Measurements from ENCODE around the gene ACOT12. TPM values are rescaled to one million over a fixed set of nuclear protein-coding genes. Genes with fewer than 3 reads are reported as not detected.

ACOT12 gene
- polyA plus RNA-seq, 2 of the 4 experiments (the other 2 are of a cell fraction), result 0.08 TPM; not detected in 1

- H3K27ac ChIP-seq, result no peak overlapping the region
- no peak overlapping the region for H3K4me2 ChIP-seq
- no peak for FAIRE-seq
- no peaks in the 10 kb centered on the region for H3K9me3 ChIP-seq
- WGBS (ENCODE audit: missing lambda C conversion rate), result 86% methylated on average over 1 of the region's 1 CpG
- CTCF ChIA-PET, result interaction anchor here (0.8 to 2.3 kb wide), 2 partner anchors 9 to 11 kb away, joined by 4 to 8 read pairs; no protein-coding TSS in a partner anchor
- no peak overlapping the region for H3K4me3 ChIP-seq
- ATAC-seq, result no peak
- POLR2A ChIA-PET, result no interaction called here
- TF ChIP-seq JUNB (IDR thresholded peaks at IDR 0.05) (no peak), SMC3 (IDR thresholded peaks at IDR 0.05) (no peak), HDAC2 (IDR thresholded peaks at IDR 0.05) (no peak), MAZ (IDR thresholded peaks at IDR 0.05; ENCODE audit: borderline replicate concordance, low read depth, low read length) (no peak), FOSL2 (IDR thresholded peaks at IDR 0.05) (no peak), FOSL2 (CRISPR knock-in tag; IDR thresholded peaks at IDR 0.05) (no peak), HOXB13 (CRISPR knock-in tag; IDR thresholded peaks at IDR 0.05; ENCODE audit: low read depth) (no peak), EP300 (IDR thresholded peaks at IDR 0.05) (no peak), ATOH8 (CRISPR knock-in tag; IDR thresholded peaks at IDR 0.05; ENCODE audit: low read depth) (no peak), RNF2 (IDR thresholded peaks at IDR 0.05; ENCODE audit: borderline replicate concordance, low read depth) (no peak), BHLHE40 (IDR thresholded peaks at IDR 0.05; ENCODE audit: low read depth, low read length) (no peak)
- TF ChIP-seq, protein P1, sequence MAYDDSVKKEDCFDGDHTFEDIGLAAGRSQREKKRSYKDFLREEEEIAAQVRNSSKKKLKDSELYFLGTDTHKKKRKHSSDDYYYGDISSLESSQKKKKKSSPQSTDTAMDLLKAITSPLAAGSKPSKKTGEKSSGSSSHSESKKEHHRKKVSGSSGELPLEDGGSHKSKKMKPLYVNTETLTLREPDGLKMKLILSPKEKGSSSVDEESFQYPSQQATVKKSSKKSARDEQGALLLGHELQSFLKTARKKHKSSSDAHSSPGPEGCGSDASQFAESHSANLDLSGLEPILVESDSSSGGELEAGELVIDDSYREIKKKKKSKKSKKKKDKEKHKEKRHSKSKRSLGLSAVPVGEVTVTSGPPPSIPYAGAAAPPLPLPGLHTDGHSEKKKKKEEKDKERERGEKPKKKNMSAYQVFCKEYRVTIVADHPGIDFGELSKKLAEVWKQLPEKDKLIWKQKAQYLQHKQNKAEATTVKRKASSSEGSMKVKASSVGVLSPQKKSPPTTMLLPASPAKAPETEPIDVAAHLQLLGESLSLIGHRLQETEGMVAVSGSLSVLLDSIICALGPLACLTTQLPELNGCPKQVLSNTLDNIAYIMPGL (CRISPR knock-in tag; IDR thresholded peaks at IDR 0.05; ENCODE audit: borderline replicate concordance), result no peak
- DNase-seq (ENCODE audit: low read depth in 1 of 2, low spot score in 1 of 2), result no peak
- H3K4me1 ChIP-seq, result no peaks in the 10 kb centered on the region
Measured at GRCh38 chr5:81310402-81311063, 83.4 kb downstream of the ACOT12 start.

GRCh38 chr5:81308836-81309235, 85.1 kb downstream of the ACOT12 start:
- POLR2A ChIA-PET, result no interaction called here
- 91% methylated on average over 2 of the region's 2 CpGs for WGBS (ENCODE audit: missing lambda C conversion rate)
- no peak for TF ChIP-seq ZSCAN20 (CRISPR knock-in tag; IDR thresholded peaks at IDR 0.05)
- TF ChIP-seq NFE2L2 (conservative IDR thresholded peaks at IDR 0.05; ENCODE audit: low read length), result no peak
- no peak for TF ChIP-seq BHLHE40 (IDR thresholded peaks at IDR 0.05; ENCODE audit: low read depth, low read length)
- no peak for TF ChIP-seq NR3C1 (IDR thresholded peaks at IDR 0.05)
- no peak for TF ChIP-seq FOSL2 (IDR thresholded peaks at IDR 0.05)
- peak; percentile 35; the same call in 1 of the 2 replicates for TF ChIP-seq FOSL2 (CRISPR knock-in tag; IDR thresholded peaks at IDR 0.05)
- TF ChIP-seq HDAC2 (IDR thresholded peaks at IDR 0.05), result no peak
- TF ChIP-seq EP300 (IDR thresholded peaks at IDR 0.05), result no peak
- TF ChIP-seq TFCP2L1 (CRISPR knock-in tag; IDR thresholded peaks at IDR 0.05), result no peak

DNA sequence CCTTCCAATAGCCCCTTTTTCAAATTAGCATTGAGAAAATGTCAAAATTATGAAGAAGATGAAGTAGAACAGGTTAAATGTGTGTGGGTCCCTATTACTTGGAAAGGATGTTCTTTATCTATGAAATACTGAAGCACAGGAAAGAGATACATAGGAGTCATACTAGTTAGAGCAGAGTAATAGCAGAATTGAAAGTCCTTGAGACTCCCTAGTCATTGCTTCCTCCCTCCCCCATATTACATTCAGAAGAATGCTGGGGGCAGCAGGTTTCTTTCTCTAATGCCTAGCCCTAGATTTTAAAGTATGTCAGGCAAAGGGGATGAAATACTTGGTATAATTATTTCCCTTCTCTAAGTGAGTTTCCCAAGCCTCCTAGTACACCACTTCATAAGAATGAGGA, 88.1 kb downstream of the ACOT12 start:
- no peak overlapping the region for H3K4me3 ChIP-seq
- TF ChIP-seq ZC3H11A (IDR thresholded peaks at IDR 0.05), result no peak
- no peak for TF ChIP-seq PHF8 (IDR thresholded peaks at IDR 0.05; ENCODE audit: borderline replicate concordance, low read depth)
- TF ChIP-seq POLR2AphosphoS2 (conservative IDR thresholded peaks at IDR 0.05; ENCODE audit: low read length), result no peak
- TF ChIP-seq ATOH8 (CRISPR knock-in tag; IDR thresholded peaks at IDR 0.05; ENCODE audit: low read depth), result no peak
- TF ChIP-seq, protein P1 (CRISPR knock-in tag; IDR thresholded peaks at IDR 0.05; ENCODE audit: borderline replicate concordance), result no peak
- no peak for TF ChIP-seq ZFP36 (IDR thresholded peaks at IDR 0.05; ENCODE audit: borderline replicate concordance, partially characterized antibody)
- TF ChIP-seq EP300 (IDR thresholded peaks at IDR 0.05), result no peak
- no peak for TF ChIP-seq BHLHE40 (IDR thresholded peaks at IDR 0.05; ENCODE audit: low read depth, low read length)
- TF ChIP-seq POLR2A (IDR thresholded peaks at IDR 0.05; ENCODE audit: low read length), result no peak
- TF ChIP-seq, protein P2, sequence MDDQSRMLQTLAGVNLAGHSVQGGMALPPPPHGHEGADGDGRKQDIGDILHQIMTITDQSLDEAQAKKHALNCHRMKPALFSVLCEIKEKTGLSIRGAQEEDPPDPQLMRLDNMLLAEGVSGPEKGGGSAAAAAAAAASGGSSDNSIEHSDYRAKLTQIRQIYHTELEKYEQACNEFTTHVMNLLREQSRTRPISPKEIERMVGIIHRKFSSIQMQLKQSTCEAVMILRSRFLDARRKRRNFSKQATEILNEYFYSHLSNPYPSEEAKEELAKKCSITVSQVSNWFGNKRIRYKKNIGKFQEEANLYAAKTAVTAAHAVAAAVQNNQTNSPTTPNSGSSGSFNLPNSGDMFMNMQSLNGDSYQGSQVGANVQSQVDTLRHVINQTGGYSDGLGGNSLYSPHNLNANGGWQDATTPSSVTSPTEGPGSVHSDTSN (IDR thresholded peaks at IDR 0.05), result no peak
- FAIRE-seq (no peak), DNase-seq (ENCODE audit: low read depth in 1 of 2, low spot score in 1 of 2) (no peak), ATAC-seq (no peak)
- CTCF ChIA-PET, result interaction anchor here (0.7 kb wide), 1 partner anchor 152 kb away, joined by 4 read pairs; no protein-coding TSS in a partner anchor
- no peak overlapping the region for H3K27ac ChIP-seq
- H3K9me3 ChIP-seq, result no peaks in the 10 kb centered on the region
- H3K4me2 ChIP-seq, result no peak overlapping the region
- POLR2A ChIA-PET, result no interaction called here
- peaks cover 13% of the 10 kb centered on the region for H3K4me1 ChIP-seq

More at GRCh38 chr5:81308836-81309235, 85.1 kb downstream of the ACOT12 start:
- CTCF ChIA-PET, result interaction anchor here (2.3 kb wide), 1 partner anchor 9 kb away, joined by 8 read pairs; no protein-coding TSS in a partner anchor
- Histone ChIP-seq H3K4me2 (no peak overlapping the region), H3K9me3 (no peaks in the 10 kb centered on the region), H3K4me3 (no peak overlapping the region), H3K27ac (no peak overlapping the region), H3K4me1 (no peaks in the 10 kb centered on the region)
- FAIRE-seq (no peak), ATAC-seq (no peak), DNase-seq (ENCODE audit: low read depth in 1 of 2, low spot score in 1 of 2) (no peak)
